ENCODE data around the gene CD3D.

Gene CD3D

GRCh38 chr11:118301600-118302195 is 40.8 kb downstream of the CD3D start:
- H3K36me3 ChIP-seq (ENCODE audit: control insufficient read depth, insufficient read depth, low read length), result no peaks in the 10 kb centered on the region
- no peaks in the 10 kb centered on the region for H3K9me3 ChIP-seq (ENCODE audit: control insufficient read depth, insufficient read depth, low read length)
- no peak overlapping the region for H3K9ac ChIP-seq (ENCODE audit: low read depth, low read length)
- no peaks in the 10 kb centered on the region for H3K4me1 ChIP-seq (ENCODE audit: control insufficient read depth, insufficient read depth, low read length)
- H3K27ac ChIP-seq (ENCODE audit: low read depth, low read length), result no peak overlapping the region
- H3K27me3 ChIP-seq (ENCODE audit: control insufficient read depth, insufficient read depth, low read length), result no peaks in the 10 kb centered on the region; the same call in 1 of the 2 replicates
- H3K4me3 ChIP-seq (ENCODE audit: low read depth, low read length), result no peak overlapping the region

GRCh38 chr11:118295815-118296454 is 46.6 kb downstream of the CD3D start:
- H3K9me3 ChIP-seq (ENCODE audit: control insufficient read depth, insufficient read depth, low read length), result no peaks in the 10 kb centered on the region
- H3K4me3 ChIP-seq (ENCODE audit: low read depth, low read length), result no peak overlapping the region
- H3K27ac ChIP-seq (ENCODE audit: low read depth, low read length), result no peak overlapping the region
- H3K9ac ChIP-seq (ENCODE audit: low read depth, low read length), result no peak overlapping the region
- peaks cover 3% of the 10 kb centered on the region; the same call in 1 of the 2 replicates for H3K27me3 ChIP-seq (ENCODE audit: control insufficient read depth, insufficient read depth, low read length)
- no peaks in the 10 kb centered on the region for H3K36me3 ChIP-seq (ENCODE audit: control insufficient read depth, insufficient read depth, low read length)
- H3K4me1 ChIP-seq (ENCODE audit: control insufficient read depth, insufficient read depth, low read length), result no peaks in the 10 kb centered on the region

GRCh38 chr11:118295199-118295598 is 47.3 kb downstream of the CD3D start:
- Histone ChIP-seq H3K36me3 (ENCODE audit: control insufficient read depth, insufficient read depth, low read length) (no peaks in the 10 kb centered on the region), H3K4me1 (ENCODE audit: control insufficient read depth, insufficient read depth, low read length) (no peaks in the 10 kb centered on the region), H3K9ac (ENCODE audit: low read depth, low read length) (no peak overlapping the region), H3K4me3 (ENCODE audit: low read depth, low read length) (no peak overlapping the region), H3K9me3 (ENCODE audit: control insufficient read depth, insufficient read depth, low read length) (no peaks in the 10 kb centered on the region), H3K27me3 (ENCODE audit: control insufficient read depth, insufficient read depth, low read length) (peaks cover 3% of the 10 kb centered on the region; the same call in 1 of the 2 replicates), H3K27ac (ENCODE audit: low read depth, low read length) (no peak overlapping the region)

- H3K4me3 ChIP-seq (ENCODE audit: low read depth, low read length), result no peak overlapping the region
- H3K36me3 ChIP-seq (ENCODE audit: control insufficient read depth, insufficient read depth, low read length), result no peaks in the 10 kb centered on the region
- peaks cover 3% of the 10 kb centered on the region; the same call in 1 of the 2 replicates for H3K27me3 ChIP-seq (ENCODE audit: control insufficient read depth, insufficient read depth, low read length)
- H3K4me1 ChIP-seq (ENCODE audit: control insufficient read depth, insufficient read depth, low read length), result no peaks in the 10 kb centered on the region
- no peaks in the 10 kb centered on the region for H3K9me3 ChIP-seq (ENCODE audit: control insufficient read depth, insufficient read depth, low read length)
- H3K27ac ChIP-seq (ENCODE audit: low read depth, low read length), result no peak overlapping the region
- no peak overlapping the region for H3K9ac ChIP-seq (ENCODE audit: low read depth, low read length)
Measured at GRCh38 chr11:118294053-118294452, 48.5 kb downstream of the CD3D start.

- no peak overlapping the region for H3K4me3 ChIP-seq (ENCODE audit: low read depth, low read length)
- no peak overlapping the region for H3K27ac ChIP-seq (ENCODE audit: low read depth, low read length)
- peaks cover 3% of the 10 kb centered on the region; the same call in 1 of the 2 replicates for H3K27me3 ChIP-seq (ENCODE audit: control insufficient read depth, insufficient read depth, low read length)
- no peak overlapping the region for H3K9ac ChIP-seq (ENCODE audit: low read depth, low read length)
- H3K36me3 ChIP-seq (ENCODE audit: control insufficient read depth, insufficient read depth, low read length), result no peaks in the 10 kb centered on the region
- no peaks in the 10 kb centered on the region for H3K4me1 ChIP-seq (ENCODE audit: control insufficient read depth, insufficient read depth, low read length)
- H3K9me3 ChIP-seq (ENCODE audit: control insufficient read depth, insufficient read depth, low read length), result no peaks in the 10 kb centered on the region
Measured at GRCh38 chr11:118291477-118292135, 50.9 kb downstream of the CD3D start.

GRCh38 chr11:118290923-118291322 is 51.6 kb downstream of the CD3D start:
- Histone ChIP-seq H3K27me3 (ENCODE audit: control insufficient read depth, insufficient read depth, low read length) (peaks cover 6% of the 10 kb centered on the region; the same call in 1 of the 2 replicates), H3K9ac (ENCODE audit: low read depth, low read length) (no peak overlapping the region), H3K4me3 (ENCODE audit: low read depth, low read length) (no peak overlapping the region), H3K9me3 (ENCODE audit: control insufficient read depth, insufficient read depth, low read length) (no peaks in the 10 kb centered on the region), H3K27ac (ENCODE audit: low read depth, low read length) (no peak overlapping the region), H3K36me3 (ENCODE audit: control insufficient read depth, insufficient read depth, low read length) (no peaks in the 10 kb centered on the region), H3K4me1 (ENCODE audit: control insufficient read depth, insufficient read depth, low read length) (no peaks in the 10 kb centered on the region)

GRCh38 chr11:118289401-118289800 is 53.1 kb downstream of the CD3D start:
- H3K36me3 ChIP-seq (ENCODE audit: control insufficient read depth, insufficient read depth, low read length), result no peaks in the 10 kb centered on the region
- no peaks in the 10 kb centered on the region for H3K4me1 ChIP-seq (ENCODE audit: control insufficient read depth, insufficient read depth, low read length)
- no peak overlapping the region for H3K9ac ChIP-seq (ENCODE audit: low read depth, low read length)
- no peak overlapping the region for H3K4me3 ChIP-seq (ENCODE audit: low read depth, low read length)
- no peaks in the 10 kb centered on the region for H3K9me3 ChIP-seq (ENCODE audit: control insufficient read depth, insufficient read depth, low read length)
- peaks cover 6% of the 10 kb centered on the region; the same call in 1 of the 2 replicates for H3K27me3 ChIP-seq (ENCODE audit: control insufficient read depth, insufficient read depth, low read length)
- H3K27ac ChIP-seq (ENCODE audit: low read depth, low read length), result no peak overlapping the region

Measured in HUES48 (cell line).